Karpas-422 (cell line): ENCODE results near the gene C7orf33. TPM values are rescaled to one million over a fixed set of nuclear protein-coding genes. Genes with fewer than 3 reads are reported as not detected.

Experiments used
- DNase-seq: peaks from one replicate; pipeline ENCODE4 v3.0.0-alpha.2; 2015
- H2AFZ ChIP-seq: fragments of 200-600 bp; sonication (generic); 2 replicates; pipeline ENCODE4 v1.6.1; 2014; ENCODE audit warnings: antibody characterized with exemption, low read length, mixed read lengths
- H3K27ac ChIP-seq: fragments of 200-600 bp; sonication (generic); 2 replicates; pipeline ENCODE4 v1.5.1; 2014; ENCODE audit warnings: mild to moderate bottlenecking, low read length, moderate library complexity
- H3K27me3 ChIP-seq: fragments of 200-600 bp; sonication (generic); 2 replicates; pipeline ENCODE4 v1.6.1; 2014; ENCODE audit warnings: low read length, mixed read lengths
- H3K36me3 ChIP-seq: fragments of 200-600 bp; sonication (generic); 2 replicates; pipeline ENCODE4 v1.6.1; 2014; ENCODE audit warnings: low read length, mixed read lengths; ENCODE audit not compliant: insufficient read depth
- H3K4me1 ChIP-seq: fragments of 200-600 bp; sonication (generic); 2 replicates; pipeline ENCODE4 v1.6.1; 2014; ENCODE audit warnings: mild to moderate bottlenecking, low read length, mixed read lengths
- H3K4me2 ChIP-seq: fragments of 200-600 bp; sonication (generic); 2 replicates; pipeline ENCODE4 v1.6.1; 2014; ENCODE audit warnings: low read length, low read depth, mild to moderate bottlenecking; ENCODE audit not compliant: poor library complexity, severe bottlenecking
- H3K4me3 ChIP-seq: fragments of 200-600 bp; sonication (generic); 2 replicates; pipeline ENCODE4 v1.5.1; 2014; ENCODE audit warnings: mild to moderate bottlenecking, antibody characterized with exemption, low read length, mixed read lengths
- H3K79me2 ChIP-seq: fragments of 200-600 bp; sonication (generic); 2 replicates; pipeline ENCODE4 v1.6.1; 2014; ENCODE audit warnings: mild to moderate bottlenecking, low read length, mixed read lengths
- H3K9ac ChIP-seq: fragments of 200-600 bp; sonication (generic); 2 replicates; pipeline ENCODE4 v1.6.0; 2014; ENCODE audit warnings: low read length
- H3K9me2 ChIP-seq: fragments of 200-600 bp; sonication (generic), shearing (Covaris generic); replicated peaks from 2 replicates; pipeline ENCODE4 v1.6.0; 2014; ENCODE audit warnings: mild to moderate bottlenecking, low read length, moderate library complexity; ENCODE audit not compliant: insufficient read depth
- H3K9me3 ChIP-seq: fragments of 300-700, 200-600 bp; sonication (generic); 2 replicates; pipeline ENCODE4 v1.6.1; 2014; ENCODE audit warnings: low read length, mixed read lengths
- H4K20me1 ChIP-seq: fragments of 200-600 bp; sonication (generic); 2 replicates; pipeline ENCODE4 v1.6.1; 2014; ENCODE audit warnings: mild to moderate bottlenecking, antibody characterized with exemption, low read length, low read depth; ENCODE audit not compliant: insufficient read depth
- total RNA-seq: library from RNA; depleted of rRNA; stranded (reverse); fragments of >200 nt; shearing (Covaris generic); gene quantifications from 2 replicates; pipeline ENCODE4 v1.2.3, GENCODE V29; 2014; ENCODE audit warnings: low replicate concordance; rRNA removed

The C7orf33 gene
- not detected in 2 replicates for total RNA-seq

GRCh38 chr7:148590471-148590870 is at the start of gene C7orf33:
Gene C7orf33, plus strand, starts transcription at chr7:148590766. Its CDS starts 160 bp downstream, at chr7:148590926.
- H3K27me3 ChIP-seq, result no peaks in the 10 kb centered on the region
- no peaks in the 10 kb centered on the region for H3K79me2 ChIP-seq
- H3K4me1 ChIP-seq, result no peaks in the 10 kb centered on the region
- no peaks in the 10 kb centered on the region for H3K9me3 ChIP-seq
- no peak within 1 kb of the TSS for H2AFZ ChIP-seq
- no peaks in the 10 kb centered on the region for H3K9me2 ChIP-seq
- H4K20me1 ChIP-seq, result no peaks in the 10 kb centered on the region
- no peak within 1 kb of the TSS for H3K27ac ChIP-seq
- DNase-seq, result no peak
- H3K4me3 ChIP-seq, result no peak within 1 kb of the TSS
- no peaks in the 10 kb centered on the region for H3K36me3 ChIP-seq
- H3K4me2 ChIP-seq, result no peak within 1 kb of the TSS
- no peak within 1 kb of the TSS for H3K9ac ChIP-seq

- Histone ChIP-seq H3K9me3 (no peaks in the 10 kb centered on the region), H3K9me2 (no peaks in the 10 kb centered on the region), H3K27me3 (no peaks in the 10 kb centered on the region), H3K9ac (no peak overlapping the region), H3K4me3 (no peak overlapping the region), H2AFZ (no peak overlapping the region), H3K4me1 (no peaks in the 10 kb centered on the region), H3K27ac (no peak overlapping the region), H3K79me2 (no peaks in the 10 kb centered on the region), H3K36me3 (no peaks in the 10 kb centered on the region), H3K4me2 (no peak overlapping the region), H4K20me1 (no peaks in the 10 kb centered on the region)
- DNase-seq, result no peak
Observed at GRCh38 chr7:148541891-148542504, 48.6 kb upstream of the C7orf33 start.

- H3K9ac ChIP-seq, result no peak overlapping the region
- H4K20me1 ChIP-seq, result no peaks in the 10 kb centered on the region
- no peaks in the 10 kb centered on the region for H3K9me3 ChIP-seq
- no peaks in the 10 kb centered on the region for H3K9me2 ChIP-seq
- no peaks in the 10 kb centered on the region for H3K4me1 ChIP-seq
- H2AFZ ChIP-seq, result no peak overlapping the region
- no peaks in the 10 kb centered on the region for H3K36me3 ChIP-seq
- H3K4me2 ChIP-seq, result no peak overlapping the region
- no peaks in the 10 kb centered on the region for H3K27me3 ChIP-seq
- H3K27ac ChIP-seq, result no peak overlapping the region
- H3K4me3 ChIP-seq, result no peak overlapping the region
- no peaks in the 10 kb centered on the region for H3K79me2 ChIP-seq
- no peak for DNase-seq
Observed at GRCh38 chr7:148543302-148543701, 47.3 kb upstream of the C7orf33 start.

- no peak for DNase-seq
- H3K4me2 ChIP-seq, result no peak overlapping the region
- H3K36me3 ChIP-seq, result no peaks in the 10 kb centered on the region
- no peaks in the 10 kb centered on the region for H3K9me3 ChIP-seq
- H3K79me2 ChIP-seq, result no peaks in the 10 kb centered on the region
- no peaks in the 10 kb centered on the region for H3K4me1 ChIP-seq
- H2AFZ ChIP-seq, result no peak overlapping the region
- H3K27me3 ChIP-seq, result no peaks in the 10 kb centered on the region
- H3K4me3 ChIP-seq, result no peak overlapping the region
- no peaks in the 10 kb centered on the region for H4K20me1 ChIP-seq
- H3K9me2 ChIP-seq, result no peaks in the 10 kb centered on the region
- H3K9ac ChIP-seq, result no peak overlapping the region
- no peak overlapping the region for H3K27ac ChIP-seq
Observed at GRCh38 chr7:148545172-148545571, 45.4 kb upstream of the C7orf33 start.

- Histone ChIP-seq H3K79me2 (no peaks in the 10 kb centered on the region), H3K4me1 (no peaks in the 10 kb centered on the region), H4K20me1 (no peaks in the 10 kb centered on the region), H3K4me2 (no peak overlapping the region), H3K9ac (no peak overlapping the region), H2AFZ (no peak overlapping the region), H3K4me3 (no peak overlapping the region), H3K27me3 (no peaks in the 10 kb centered on the region), H3K9me3 (no peaks in the 10 kb centered on the region), H3K36me3 (no peaks in the 10 kb centered on the region), H3K27ac (no peak overlapping the region), H3K9me2 (no peaks in the 10 kb centered on the region)
- DNase-seq, result no peak
Observed at GRCh38 chr7:148545932-148546331, 44.6 kb upstream of the C7orf33 start.

- no peaks in the 10 kb centered on the region for H3K9me3 ChIP-seq
- no peaks in the 10 kb centered on the region for H3K4me1 ChIP-seq
- H3K27ac ChIP-seq, result no peak overlapping the region
- no peaks in the 10 kb centered on the region for H3K9me2 ChIP-seq
- no peak overlapping the region for H3K9ac ChIP-seq
- H4K20me1 ChIP-seq, result no peaks in the 10 kb centered on the region
- no peaks in the 10 kb centered on the region for H3K36me3 ChIP-seq
- H3K4me3 ChIP-seq, result no peak overlapping the region
- H3K4me2 ChIP-seq, result no peak overlapping the region
- H2AFZ ChIP-seq, result no peak overlapping the region
- no peaks in the 10 kb centered on the region for H3K27me3 ChIP-seq
- no peaks in the 10 kb centered on the region for H3K79me2 ChIP-seq
- DNase-seq, result no peak
Observed at GRCh38 chr7:148546857-148547256, 43.7 kb upstream of the C7orf33 start.

- Histone ChIP-seq H3K9me2 (no peaks in the 10 kb centered on the region), H3K9ac (no peak overlapping the region), H3K36me3 (no peaks in the 10 kb centered on the region), H3K27ac (no peak overlapping the region), H3K4me3 (no peak overlapping the region), H2AFZ (no peak overlapping the region), H3K27me3 (no peaks in the 10 kb centered on the region), H3K79me2 (no peaks in the 10 kb centered on the region), H3K9me3 (no peaks in the 10 kb centered on the region), H3K4me1 (no peaks in the 10 kb centered on the region), H4K20me1 (no peaks in the 10 kb centered on the region), H3K4me2 (no peak overlapping the region)
- DNase-seq, result no peak
Observed at GRCh38 chr7:148547951-148548350, 42.6 kb upstream of the C7orf33 start.

- H3K27me3 ChIP-seq, result no peaks in the 10 kb centered on the region
- H3K27ac ChIP-seq, result no peak overlapping the region
- no peaks in the 10 kb centered on the region for H3K9me3 ChIP-seq
- H3K4me2 ChIP-seq, result no peak overlapping the region
- no peaks in the 10 kb centered on the region for H3K4me1 ChIP-seq
- H3K9ac ChIP-seq, result no peak overlapping the region
- no peak overlapping the region for H2AFZ ChIP-seq
- H3K4me3 ChIP-seq, result no peak overlapping the region
- H3K9me2 ChIP-seq, result no peaks in the 10 kb centered on the region
- H3K36me3 ChIP-seq, result no peaks in the 10 kb centered on the region
- no peak for DNase-seq
- H3K79me2 ChIP-seq, result no peaks in the 10 kb centered on the region
- no peaks in the 10 kb centered on the region for H4K20me1 ChIP-seq
Observed at GRCh38 chr7:148553979-148554378, 36.6 kb upstream of the C7orf33 start.
